GM18867 (cell line): ENCODE data around the gene PARP4.
"Not testable (repeated sequence)": the region's sequence is repeated elsewhere in the genome, so short reads cannot be mapped to it uniquely, and the experiment has no call there.

ENCODE experiments used
- ATAC-seq: cut with Tn5 transposase; IDR thresholded peaks from one replicate; pipeline ENCODE4 v1.9.1; 2021; ENCODE audit warnings: mild to moderate bottlenecking, moderate library complexity; ENCODE audit not compliant: unreplicated experiment

Gene PARP4

DNA sequence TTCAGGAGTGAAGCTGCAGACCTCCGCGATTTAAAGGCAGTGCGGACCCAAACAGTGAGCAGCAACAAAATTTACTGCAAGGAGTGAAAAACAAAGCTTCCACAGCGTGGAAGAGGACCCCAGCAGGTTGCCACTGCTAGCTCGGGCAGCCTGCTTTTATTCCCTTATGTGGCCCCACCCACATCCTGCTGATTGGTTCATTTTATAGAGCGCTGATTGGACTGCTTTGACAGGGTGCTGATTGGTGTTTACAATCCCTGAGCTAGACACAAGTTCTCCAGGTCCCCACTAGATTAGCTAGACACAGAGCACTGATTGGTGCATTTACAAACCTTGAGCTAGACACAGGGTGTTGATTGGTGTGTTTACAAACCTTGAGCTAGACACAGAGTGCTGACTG, 6.3 kb downstream of the PARP4 start:
- ATAC-seq = not testable (repeated sequence)

DNA sequence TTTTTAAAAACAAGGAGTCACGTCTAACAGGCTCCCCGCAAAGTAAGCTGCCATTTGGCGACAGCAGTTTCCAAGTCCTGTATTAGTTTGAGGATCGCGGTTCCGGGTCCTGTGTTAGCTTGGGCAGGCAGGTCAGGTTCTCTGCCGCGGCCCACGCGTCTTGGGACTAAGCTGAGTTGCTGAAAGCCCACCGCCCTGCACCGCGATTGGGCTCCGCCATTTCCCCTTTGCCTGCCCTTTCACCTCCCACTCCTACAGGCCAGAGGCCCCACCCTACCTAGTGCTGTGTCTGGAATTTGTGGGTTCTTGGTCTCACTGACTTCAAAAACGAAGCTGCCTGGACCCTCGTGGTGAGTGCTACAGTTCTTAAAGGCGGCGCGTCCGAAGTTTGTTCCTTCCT, 6.8 kb downstream of the PARP4 start:
- ATAC-seq = no peak

DNA sequence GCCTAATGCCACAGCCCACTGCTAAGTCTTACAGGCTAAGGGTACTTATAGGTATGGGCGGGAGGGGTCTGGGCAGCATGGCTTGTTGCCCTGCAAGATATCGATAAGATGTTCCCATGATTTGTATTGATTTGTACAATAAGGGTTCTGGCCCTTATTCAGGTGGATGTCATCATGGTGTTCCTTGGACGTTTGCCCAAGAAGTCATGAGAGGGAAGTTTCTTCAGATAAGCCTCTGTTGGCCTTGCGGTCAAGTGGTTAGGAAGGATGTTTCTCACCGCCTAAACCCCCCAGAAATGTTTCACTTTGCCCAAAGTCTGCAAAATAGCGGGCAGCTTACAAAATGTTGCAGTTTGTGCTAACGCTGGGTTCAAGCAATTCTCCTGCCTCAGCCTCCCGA, 7.3 kb downstream of the PARP4 start:
- ATAC-seq = no peak

DNA sequence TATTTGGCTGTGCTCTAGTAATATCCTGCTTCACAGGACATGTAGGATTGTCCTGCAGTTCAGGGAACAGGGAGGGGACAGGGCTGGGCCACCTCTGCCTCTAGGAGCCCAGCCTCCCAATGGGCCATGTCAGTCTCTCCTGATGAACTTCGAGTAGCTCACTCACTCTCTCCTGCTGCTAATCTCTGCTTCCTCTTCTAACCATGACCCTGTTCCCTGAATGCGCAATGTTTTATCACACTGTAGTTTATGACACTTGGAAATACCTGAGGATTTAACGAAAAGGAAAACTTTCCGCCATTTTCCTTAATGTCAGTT, 9.2 kb downstream of the PARP4 start:
- ATAC-seq = no peak

- no peak for ATAC-seq
Observed at GRCh38 chr13:24502533-24503378, 9.8 kb downstream of the PARP4 start.

DNA sequence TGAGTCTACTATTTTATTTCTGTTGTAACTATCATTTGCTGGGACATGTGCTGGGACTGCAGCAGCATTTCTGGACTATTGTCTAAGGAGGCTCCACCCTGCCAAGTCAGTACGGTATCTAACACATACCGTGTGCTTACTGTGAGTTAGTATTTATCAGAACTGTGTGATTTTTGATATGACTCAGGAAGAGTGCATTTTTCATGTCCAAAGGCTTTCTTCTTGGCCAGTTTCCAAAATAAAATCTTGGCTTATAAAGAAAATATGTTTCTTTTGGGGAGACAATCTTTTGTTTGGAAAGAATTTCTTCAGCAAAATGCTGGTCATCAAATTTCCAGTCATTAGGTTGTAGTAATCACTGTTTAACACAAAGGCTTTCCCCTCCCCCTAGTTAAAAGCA, 11.6 kb downstream of the PARP4 start:
- ATAC-seq = no peak

DNA sequence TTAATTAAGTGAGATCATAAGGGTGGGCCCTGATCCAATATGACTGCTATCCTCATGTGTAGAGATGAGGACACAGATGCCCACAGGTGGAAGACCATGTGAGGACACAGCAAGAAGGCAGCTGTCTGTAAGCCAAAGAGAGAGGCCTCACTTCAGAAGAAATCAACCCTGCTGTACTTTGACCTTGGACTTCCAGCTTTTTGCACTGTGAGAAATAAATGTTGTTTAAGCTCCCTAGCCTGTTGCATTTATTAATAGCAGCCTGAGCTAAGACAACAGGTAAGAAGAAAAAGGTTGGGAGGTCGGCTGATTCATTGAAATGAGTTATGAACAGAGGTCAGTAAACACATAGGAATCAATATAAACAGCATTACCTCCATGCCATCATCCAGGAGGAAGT, 14.8 kb downstream of the PARP4 start:
- ATAC-seq = no peak

GRCh38 chr13:24496295-24496694, 16.3 kb downstream of the PARP4 start:
- ATAC-seq = not testable (repeated sequence)

DNA sequence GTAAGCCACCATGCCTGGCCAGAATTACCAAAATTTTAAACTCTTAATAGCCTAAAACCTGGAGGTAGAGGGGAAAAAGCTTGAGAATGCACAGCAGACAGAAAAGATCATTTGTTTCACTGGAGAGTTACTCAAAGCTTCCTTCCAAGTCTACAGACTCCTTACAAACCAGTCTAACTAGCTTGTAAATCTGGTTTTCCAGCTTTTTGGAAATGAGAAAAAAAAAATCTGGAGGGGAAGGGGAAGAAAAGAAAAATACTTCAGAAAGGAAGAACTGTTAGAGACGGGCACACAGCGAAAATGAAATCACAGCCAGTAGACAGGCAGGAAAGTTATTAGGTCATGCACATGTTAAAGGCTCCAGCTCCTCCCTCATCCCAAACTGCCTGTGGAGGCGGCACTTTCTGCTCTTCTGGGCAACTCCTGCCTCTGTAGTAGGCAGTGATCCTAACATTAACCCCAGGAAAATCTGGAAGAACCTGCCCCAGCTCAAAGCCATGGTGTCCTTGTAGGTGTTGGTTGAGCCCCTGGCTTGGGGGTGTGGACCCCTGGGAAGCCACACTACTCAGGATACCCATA, 17.3 kb downstream of the PARP4 start:
- no peak for ATAC-seq

- no peak for ATAC-seq
Observed at GRCh38 chr13:24493356-24493755, 19.2 kb downstream of the PARP4 start.

GRCh38 chr13:24491845-24492244, 20.7 kb downstream of the PARP4 start:
- no peak for ATAC-seq

- no peak for ATAC-seq
Observed at GRCh38 chr13:24489721-24490120, 22.9 kb downstream of the PARP4 start.

GRCh38 chr13:24488092-24488491, 24.5 kb downstream of the PARP4 start:
- ATAC-seq = not testable (repeated sequence)

DNA sequence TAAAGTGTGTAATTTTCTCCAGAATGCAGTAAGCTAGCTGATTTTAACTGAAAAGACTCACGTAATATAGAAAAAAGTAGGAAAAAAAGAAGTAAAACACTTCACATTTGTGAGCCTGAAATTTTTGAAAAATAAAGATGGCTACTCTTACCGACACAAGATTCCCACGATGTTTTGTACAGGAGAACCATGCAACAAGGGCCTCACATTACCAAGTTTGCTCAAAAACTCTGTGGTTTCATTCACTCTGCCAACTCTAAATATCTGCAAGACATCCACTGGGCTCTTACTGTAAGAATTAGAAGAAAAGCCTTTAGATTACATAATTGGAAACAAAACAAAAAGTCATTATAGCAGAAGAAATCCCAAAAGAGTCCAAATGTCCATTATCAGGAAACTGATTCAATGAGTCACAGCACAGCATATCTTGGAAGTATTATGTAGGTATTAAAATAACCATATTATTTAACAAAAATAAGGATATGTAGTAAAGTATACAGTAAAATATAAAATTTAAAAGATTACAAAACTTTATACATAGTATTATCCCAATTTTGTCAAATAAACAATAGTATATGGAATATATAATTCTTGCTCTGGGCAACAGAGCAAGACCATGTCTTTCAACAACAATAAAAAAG, 26.4 kb downstream of the PARP4 start:
- ATAC-seq = not testable (repeated sequence)

DNA sequence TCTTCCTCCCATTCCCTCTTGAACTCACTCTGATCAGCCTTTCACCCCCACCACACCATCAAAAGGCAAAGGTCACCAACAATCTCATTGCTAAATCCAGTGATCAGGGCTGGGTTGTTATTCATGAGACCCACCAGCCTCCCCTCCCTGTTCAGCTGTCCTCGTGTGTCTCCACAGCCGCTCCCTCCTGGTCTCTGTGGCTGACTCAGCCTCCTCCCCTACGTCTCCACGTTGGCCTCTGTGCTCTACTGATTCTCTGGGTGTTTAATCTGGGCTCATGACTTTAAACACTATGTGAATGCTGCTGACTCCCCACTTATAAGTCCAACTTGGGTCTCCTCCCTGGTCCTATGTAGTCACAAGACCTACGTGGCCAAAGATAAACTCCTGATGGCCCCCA, 38.9 kb downstream of the PARP4 start:
- no peak for ATAC-seq

- ATAC-seq = not testable (repeated sequence)
Observed at GRCh38 chr13:24472129-24472528, 40.4 kb downstream of the PARP4 start.

DNA sequence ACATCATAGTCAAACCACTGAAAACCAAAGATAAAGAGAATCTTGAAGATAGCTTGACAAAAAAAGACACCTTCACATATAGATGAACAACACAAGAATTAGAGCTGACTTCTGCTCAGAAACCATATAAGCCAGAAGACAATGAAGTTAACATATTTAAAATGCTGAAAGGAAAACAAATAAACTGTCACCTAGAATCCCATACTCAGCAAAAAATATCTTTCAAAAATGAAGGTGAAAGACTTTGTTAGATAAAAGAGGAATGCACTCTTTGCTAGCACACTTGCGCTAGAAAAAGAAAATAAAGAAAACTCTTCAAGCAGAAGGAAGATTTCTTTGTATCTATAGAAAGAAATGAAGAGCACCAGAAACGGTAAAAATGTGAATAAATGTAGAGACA, 49.5 kb downstream of the PARP4 start:
- ATAC-seq = no peak

- no peak for ATAC-seq
Observed at GRCh38 chr13:24460256-24460655, 52.3 kb downstream of the PARP4 start.

- ATAC-seq = no peak
Observed at GRCh38 chr13:24459726-24460125, 52.9 kb downstream of the PARP4 start.

DNA sequence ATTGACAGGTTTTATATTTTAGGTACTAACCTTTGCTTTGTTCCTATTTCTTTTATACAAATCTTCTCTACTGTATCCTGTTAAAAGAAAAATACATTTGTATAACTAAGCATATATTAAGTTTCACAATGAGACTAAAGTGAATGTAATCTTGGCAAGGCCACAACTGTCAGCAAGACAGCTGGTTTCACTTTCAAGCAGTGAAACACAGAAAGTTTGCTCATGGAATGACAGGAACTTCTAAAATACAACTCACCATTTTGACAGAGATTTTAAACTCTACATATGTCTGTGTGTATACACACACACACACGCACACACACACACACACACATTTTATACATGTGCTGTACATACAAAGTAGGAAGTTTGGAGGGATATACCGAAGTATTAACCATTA, 53.3 kb downstream of the PARP4 start:
- peak; percentile 54 for ATAC-seq

DNA sequence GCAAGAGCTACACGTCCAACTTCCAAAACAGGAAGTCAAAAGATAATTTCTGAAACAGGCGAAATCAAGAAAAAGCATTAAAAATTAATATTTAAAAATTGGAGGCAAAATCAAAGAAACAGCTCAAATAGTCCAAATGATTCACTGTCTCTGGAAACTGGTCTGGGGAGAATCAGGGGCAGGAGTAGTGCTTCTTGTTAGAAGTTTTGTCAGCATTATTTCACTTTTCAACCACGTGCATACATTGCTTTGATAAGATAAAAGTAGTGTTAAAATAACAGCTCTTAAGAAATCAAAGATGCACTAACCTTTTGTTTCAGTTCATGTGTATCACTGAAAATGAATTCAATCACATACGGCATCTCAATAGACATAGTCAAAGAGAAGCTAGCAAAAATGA, 53.8 kb downstream of the PARP4 start:
- ATAC-seq = no peak

- ATAC-seq = no peak
Observed at GRCh38 chr13:24456396-24456795, 56.2 kb downstream of the PARP4 start.
